ENCODE data around the gene NNT.

DNA sequence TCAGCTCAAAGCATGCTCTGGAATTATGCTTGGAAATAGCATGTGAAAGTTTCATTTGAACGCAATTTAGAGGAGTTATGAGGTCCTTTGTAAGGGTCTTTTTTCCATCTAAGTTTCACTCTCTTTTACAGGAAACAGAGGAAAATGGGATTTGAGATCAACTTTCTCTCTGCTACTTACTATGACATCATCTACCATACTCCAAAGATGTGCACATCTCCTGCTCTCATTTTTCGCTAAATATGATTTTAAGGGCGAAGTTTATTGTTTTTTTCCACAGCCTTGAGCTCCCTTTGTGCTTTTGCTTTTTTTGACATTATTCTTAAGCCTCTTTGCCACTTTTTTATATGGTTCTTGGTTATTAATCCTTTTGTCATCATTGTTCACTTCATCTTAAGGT lies 125.6 kb downstream of the NNT start:
- TF ChIP-seq CTCF (IDR thresholded peaks at IDR 0.05) = no peak
- no peak for TF ChIP-seq POLR2A (IDR thresholded peaks at IDR 0.05)

All from heart left ventricle (tissue), 13 donors.